Thoracic aorta (tissue), 2 donors: ENCODE measurements around the gene SLC9A7. TPM values are rescaled to one million over a fixed set of nuclear protein-coding genes. Genes with fewer than 3 reads are reported as not detected.

ENCODE experiments used
- ATAC-seq: fragments of 150-250 bp; one replicate; pipeline ENCODE4 v1.8.0; 2017; ENCODE audit warnings: low read depth; ENCODE audit not compliant: insufficient number of reproducible peaks, low FRiP score
- DNase-seq: peaks from one replicate; pipeline ENCODE4 v3.0.0-alpha.2; 2020; ENCODE audit warnings: low spot score
- H3K27ac ChIP-seq, 2 donors: fragments of 200-600 bp; sonication (generic); 1 replicate in 1 of 2; 2 replicates in 1 of 2; pipeline ENCODE4 v1.5.1; 2016; ENCODE audit warnings: mild to moderate bottlenecking in 2 of 2, moderate library complexity in 2 of 2
- H3K27me3 ChIP-seq: fragments of 200-600 bp; sonication (generic); replicated peaks from 2 replicates; pipeline ENCODE4 v1.6.0; 2016; ENCODE audit warnings: mild to moderate bottlenecking; ENCODE audit not compliant: insufficient read depth
- H3K36me3 ChIP-seq: fragments of 200-600 bp; sonication (generic); one replicate; pipeline ENCODE4 v1.5.1; 2016
- H3K4me1 ChIP-seq, 2 donors: fragments of 200-600 bp; sonication (generic); 1 replicate in 1 of 2; 2 replicates in 1 of 2; pipeline versions ENCODE4 v1.5.1 to v1.6.0; 2016; ENCODE audit warnings: low read depth in 2 of 2, mild to moderate bottlenecking in 1 of 2; ENCODE audit not compliant: control insufficient read depth in 1 of 2
- H3K4me3 ChIP-seq: fragments of 200-600 bp; sonication (generic); 2 replicates; pipeline ENCODE4 v1.5.1; 2016; ENCODE audit warnings: mild to moderate bottlenecking
- H3K9me3 ChIP-seq: fragments of 200-600 bp; sonication (generic); 2 replicates; pipeline ENCODE4 v1.5.1; 2016
- total RNA-seq, 2 donors: library from RNA; depleted of rRNA; stranded (reverse); fragments of >200 nt; gene quantifications; one replicate each; pipeline versions ENCODE4 v1.1.0 to v1.2.3, GENCODE V29; 2016
- TF ChIP-seq, protein P1 (sequence below): fragments of 200-600 bp; sonication (generic); IDR thresholded peaks from one replicate; pipeline ENCODE4 v1.5.1; 2019; ENCODE audit warnings: antibody characterized with exemption

The SLC9A7 gene
- total RNA-seq, 2 donors from 2014 or later, result 6.7 to 12.2 TPM

DNA sequence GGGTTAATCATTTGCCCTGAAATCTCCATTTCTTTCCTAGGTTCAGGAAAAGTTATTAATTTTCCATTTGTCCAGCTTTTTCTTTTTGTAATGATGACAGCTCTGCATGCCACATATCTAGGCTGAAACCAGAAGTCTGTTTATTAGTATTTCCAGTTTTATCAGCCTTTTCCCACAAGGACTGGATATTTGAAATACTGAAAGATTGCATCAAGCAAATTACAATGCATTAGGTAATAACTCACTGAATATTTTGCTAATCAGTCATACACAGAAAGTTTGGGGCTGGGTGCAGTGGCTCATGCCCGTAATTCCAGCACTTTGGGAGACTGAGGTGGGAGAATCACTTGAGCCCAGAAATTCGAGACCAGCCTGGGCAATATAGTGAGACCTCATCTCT, 21.5 kb downstream of the SLC9A7 start:
- H3K27ac ChIP-seq, result no peak overlapping the region
- no peak for ATAC-seq
- no peak overlapping the region for H3K4me3 ChIP-seq
- no peaks in the 10 kb centered on the region for H3K9me3 ChIP-seq
- DNase-seq, result no peak
- no peaks in the 10 kb centered on the region for H3K36me3 ChIP-seq
- no peaks in the 10 kb centered on the region for H3K27me3 ChIP-seq
- no peaks in the 10 kb centered on the region for H3K4me1 ChIP-seq
- TF ChIP-seq, protein P1, sequence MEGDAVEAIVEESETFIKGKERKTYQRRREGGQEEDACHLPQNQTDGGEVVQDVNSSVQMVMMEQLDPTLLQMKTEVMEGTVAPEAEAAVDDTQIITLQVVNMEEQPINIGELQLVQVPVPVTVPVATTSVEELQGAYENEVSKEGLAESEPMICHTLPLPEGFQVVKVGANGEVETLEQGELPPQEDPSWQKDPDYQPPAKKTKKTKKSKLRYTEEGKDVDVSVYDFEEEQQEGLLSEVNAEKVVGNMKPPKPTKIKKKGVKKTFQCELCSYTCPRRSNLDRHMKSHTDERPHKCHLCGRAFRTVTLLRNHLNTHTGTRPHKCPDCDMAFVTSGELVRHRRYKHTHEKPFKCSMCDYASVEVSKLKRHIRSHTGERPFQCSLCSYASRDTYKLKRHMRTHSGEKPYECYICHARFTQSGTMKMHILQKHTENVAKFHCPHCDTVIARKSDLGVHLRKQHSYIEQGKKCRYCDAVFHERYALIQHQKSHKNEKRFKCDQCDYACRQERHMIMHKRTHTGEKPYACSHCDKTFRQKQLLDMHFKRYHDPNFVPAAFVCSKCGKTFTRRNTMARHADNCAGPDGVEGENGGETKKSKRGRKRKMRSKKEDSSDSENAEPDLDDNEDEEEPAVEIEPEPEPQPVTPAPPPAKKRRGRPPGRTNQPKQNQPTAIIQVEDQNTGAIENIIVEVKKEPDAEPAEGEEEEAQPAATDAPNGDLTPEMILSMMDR, result no peak

DNA sequence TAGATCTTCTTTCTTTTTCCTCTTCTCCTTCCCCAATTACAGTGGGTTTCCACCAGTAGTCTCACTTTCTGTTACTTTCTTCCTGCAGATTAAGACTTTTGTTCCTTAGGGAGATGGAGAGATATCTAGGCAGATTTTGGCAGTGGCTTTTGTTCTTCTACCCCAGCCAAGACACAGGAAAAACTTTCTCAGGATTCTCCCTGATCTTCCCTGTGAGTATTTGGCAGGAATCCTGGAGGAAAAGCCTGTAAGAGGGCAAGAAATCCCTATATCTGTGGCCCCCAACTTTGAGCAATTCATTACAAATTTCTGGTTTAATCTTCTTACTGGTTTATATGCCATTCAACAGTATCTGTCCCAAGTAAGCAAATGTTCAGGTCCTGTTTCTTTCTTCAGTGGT, 21.9 kb downstream of the SLC9A7 start:
- Histone ChIP-seq H3K4me3 (no peak overlapping the region), H3K27ac (no peak overlapping the region), H3K27me3 (no peaks in the 10 kb centered on the region), H3K9me3 (no peaks in the 10 kb centered on the region), H3K4me1 (no peaks in the 10 kb centered on the region), H3K36me3 (no peaks in the 10 kb centered on the region)
- ATAC-seq (no peak), DNase-seq (no peak)
- TF ChIP-seq, protein P1, result no peak

DNA sequence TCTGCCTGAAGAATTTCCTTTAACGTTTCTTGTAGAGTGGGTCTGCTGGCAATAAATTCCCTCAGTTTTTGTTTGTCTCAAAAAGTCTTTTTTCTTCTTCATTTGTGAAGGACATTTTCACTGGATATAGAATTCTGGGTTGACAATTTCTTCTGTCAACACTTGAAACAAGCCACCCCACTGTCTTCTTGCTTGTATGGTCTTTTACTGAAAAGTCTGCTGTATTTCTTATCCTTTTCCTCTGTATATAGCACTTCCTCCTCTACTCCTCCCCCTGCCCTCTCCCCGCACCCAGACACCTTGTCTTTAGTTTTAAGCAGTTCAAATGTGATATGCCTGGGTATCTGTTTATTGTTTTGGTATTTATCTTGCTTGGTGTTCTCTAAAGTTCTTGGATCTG, 23.3 kb downstream of the SLC9A7 start:
- ATAC-seq (no peak), DNase-seq (no peak)
- no peak overlapping the region for H3K4me3 ChIP-seq
- no peaks in the 10 kb centered on the region for H3K4me1 ChIP-seq
- H3K9me3 ChIP-seq, result no peaks in the 10 kb centered on the region
- TF ChIP-seq, protein P1, result no peak
- no peaks in the 10 kb centered on the region for H3K27me3 ChIP-seq
- H3K27ac ChIP-seq, result no peak overlapping the region
- H3K36me3 ChIP-seq, result no peaks in the 10 kb centered on the region

DNA sequence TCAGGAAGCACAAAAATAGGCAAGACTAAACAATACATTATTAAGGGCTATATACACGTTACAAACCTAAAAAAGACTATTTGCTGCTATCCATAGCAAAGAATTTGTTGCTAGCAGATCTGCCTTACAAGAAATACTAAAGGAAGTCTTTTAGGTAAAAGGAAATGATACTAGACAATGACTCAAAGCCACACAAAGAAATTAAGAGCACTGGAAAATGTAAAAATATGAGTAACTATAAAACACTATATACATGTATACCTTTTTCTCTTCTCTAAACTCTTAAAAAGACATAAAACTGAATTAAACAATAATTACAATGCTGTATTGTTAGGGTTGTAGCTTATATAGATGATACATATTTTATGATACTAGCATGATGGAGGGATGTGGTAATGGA, 25.7 kb downstream of the SLC9A7 start:
- Histone ChIP-seq H3K27ac (no peak overlapping the region), H3K4me3 (no peak overlapping the region), H3K9me3 (no peaks in the 10 kb centered on the region), H3K4me1 (no peaks in the 10 kb centered on the region), H3K36me3 (no peaks in the 10 kb centered on the region), H3K27me3 (no peaks in the 10 kb centered on the region)
- TF ChIP-seq, protein P1, result no peak
- ATAC-seq (no peak), DNase-seq (no peak)

DNA sequence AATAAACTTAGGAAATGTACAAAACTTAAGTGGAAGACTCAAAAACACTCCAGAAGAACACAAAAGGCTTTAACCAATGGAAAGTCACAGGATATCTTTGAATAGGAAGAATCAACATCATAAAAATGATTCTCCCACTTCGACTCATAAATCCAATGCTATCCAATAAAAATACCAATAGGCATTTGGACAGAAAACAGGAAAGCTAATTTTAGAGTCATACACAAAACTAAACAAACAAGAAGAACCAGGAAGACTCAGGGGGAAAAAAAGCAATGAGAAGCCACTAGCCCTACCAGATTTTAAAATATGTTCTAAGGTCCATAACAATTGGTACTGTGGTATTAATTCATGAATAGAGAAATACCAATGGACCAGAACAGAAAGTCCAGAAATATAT, 28.2 kb downstream of the SLC9A7 start:
- Histone ChIP-seq H3K36me3 (no peaks in the 10 kb centered on the region), H3K27me3 (no peaks in the 10 kb centered on the region), H3K4me1 (no peaks in the 10 kb centered on the region), H3K4me3 (no peak overlapping the region), H3K9me3 (no peaks in the 10 kb centered on the region), H3K27ac (no peak overlapping the region)
- DNase-seq, result no peak
- TF ChIP-seq, protein P1, result no peak
- ATAC-seq, result no peak
